H1 (cell line): ENCODE data around the gene MYL5. TPM values are rescaled to one million over a fixed set of nuclear protein-coding genes. Genes with fewer than 3 reads are reported as not detected.

Experiments used
- CTCF ChIA-PET: fragments of 300-600 bp; sonication (Branson Sonifier 250); formaldehyde crosslinking; loops from one replicate; lab custom pipeline; 2021; ENCODE audit not compliant: partially characterized antibody; lab: Charles Lee
- POLR2A ChIA-PET: fragments of 300-600 bp; sonication (Branson Sonifier 250); formaldehyde crosslinking; loops from one replicate; lab custom pipeline; 2021; ENCODE audit warnings: inconsistent platforms; ENCODE audit not compliant: partially characterized antibody; lab: Charles Lee
- DNase-seq, 2 experiments: peaks; one replicate each; pipeline versions ENCODE4 v3.0.0 to v3.0.0-alpha.2; 2010 to 2022; ENCODE audit warnings: low spot score in 2 of 2, low read depth in 1 of 2, mixed read lengths in 1 of 2
- FAIRE-seq: peaks from 2 replicates; lab custom pipeline; 2011; peaks lifted over from hg19 to GRCh38; lab: Jason Lieb, UNC
- H2AFZ ChIP-seq: 2 replicates; pipeline ENCODE4 v1.8.1; 2012; ENCODE audit warnings: low read length, inconsistent platforms
- H2AK5ac ChIP-seq: 2 replicates; pipeline ENCODE4 v1.6.1; 2013; ENCODE audit warnings: low read depth, low read length
- H2BK120ac ChIP-seq: replicated peaks from 2 replicates; pipeline ENCODE3; 2013; ENCODE audit warnings: low read depth, low read length, inconsistent platforms
- H2BK12ac ChIP-seq: 2 replicates; pipeline ENCODE4 v1.6.1; 2013; ENCODE audit warnings: low read depth, low read length
- H2BK15ac ChIP-seq: 2 replicates; pipeline ENCODE4 v1.6.1; 2013; ENCODE audit warnings: low read length
- H2BK20ac ChIP-seq: 2 replicates; pipeline ENCODE4 v1.6.1; 2013; ENCODE audit warnings: low read length
- H2BK5ac ChIP-seq: 2 replicates; pipeline ENCODE4 v1.6.1; 2013; ENCODE audit warnings: low read depth, low read length
- H3K14ac ChIP-seq: 2 replicates; pipeline ENCODE4 v1.6.1; 2013; ENCODE audit warnings: inconsistent platforms; ENCODE audit not compliant: insufficient read length
- H3K18ac ChIP-seq: 2 replicates; pipeline ENCODE4 v1.6.1; 2013; ENCODE audit warnings: low read length; ENCODE audit errors: extremely low read depth
- H3K23ac ChIP-seq: 2 replicates; pipeline ENCODE4 v1.6.1; 2013; ENCODE audit warnings: inconsistent platforms; ENCODE audit not compliant: insufficient read length
- H3K23me2 ChIP-seq: 2 replicates; pipeline ENCODE4 v1.6.1; 2013; ENCODE audit warnings: low read depth, low read length
- H3K27ac ChIP-seq: 2 replicates; pipeline ENCODE4 v1.6.1; 2011; ENCODE audit warnings: low read depth, low read length, inconsistent platforms
- H3K27me3 ChIP-seq, 4 experiments: replicated peaks in 1 of 4; 1 replicate in 1 of 4; 2 replicates in 3 of 4; pipeline versions ENCODE4 v1.6.1 to v1.8.1; 2011 to 2013; ENCODE audit warnings: low read length in 3 of 4, mild to moderate bottlenecking in 3 of 4, inconsistent platforms in 2 of 4, mixed read lengths in 2 of 4, moderate library complexity in 1 of 4; ENCODE audit not compliant: control insufficient read depth in 3 of 4, insufficient read depth in 3 of 4; ENCODE audit errors: extremely low read depth in 1 of 4
- H3K36me3 ChIP-seq, 4 experiments: 2 replicates each; pipeline versions ENCODE4 v1.6.1 to v1.8.1; 2011 to 2013; ENCODE audit warnings: mild to moderate bottlenecking in 4 of 4, low read length in 3 of 4, moderate library complexity in 2 of 4, control low read depth in 1 of 4, inconsistent platforms in 1 of 4; ENCODE audit not compliant: insufficient read depth in 4 of 4, control insufficient read depth in 2 of 4
- H3K4ac ChIP-seq: replicated peaks from 2 replicates; pipeline ENCODE3; 2013; ENCODE audit warnings: low read length, low read depth, mixed read lengths, inconsistent platforms; ENCODE audit not compliant: insufficient read length
- H3K4me1 ChIP-seq, 4 experiments: replicated peaks in 1 of 4; 1 replicate in 1 of 4; 2 replicates in 3 of 4; pipeline versions ENCODE4 v1.6.1 to v1.8.1; 2011 to 2013; ENCODE audit warnings: low read length in 3 of 4, inconsistent platforms in 2 of 4, mixed read lengths in 1 of 4; ENCODE audit not compliant: insufficient read depth in 4 of 4, control insufficient read depth in 3 of 4
- H3K4me2 ChIP-seq, 2 experiments: 2 replicates each; pipeline versions ENCODE4 v1.6.1 to v1.8.1; 2011 to 2013; ENCODE audit warnings: low read depth in 2 of 2, low read length in 2 of 2, control low read depth in 1 of 2, inconsistent platforms in 1 of 2, mild to moderate bottlenecking in 1 of 2; ENCODE audit not compliant: insufficient read depth in 1 of 2
- H3K4me3 ChIP-seq, 4 experiments: fragments of 200-600, 300-600 bp in 1 of 4; sonication (generic), shearing (Covaris generic), sonication (Bioruptor Twin) in 1 of 4; 2 replicates each; pipeline versions ENCODE4 v1.5.1 to v1.8.1; 2011 to 2016; ENCODE audit warnings: low read length in 4 of 4, low read depth in 3 of 4, control low read depth in 2 of 4, inconsistent platforms in 2 of 4, mild to moderate bottlenecking in 2 of 4, mixed read lengths in 1 of 4, moderate library complexity in 1 of 4; ENCODE audit not compliant: insufficient read depth in 2 of 4; ENCODE audit errors: extremely low read depth in 1 of 4
- H3K56ac ChIP-seq: replicated peaks from 2 replicates; pipeline ENCODE3; 2013; ENCODE audit warnings: low read depth, mild to moderate bottlenecking, mixed read lengths, low read length, inconsistent platforms; ENCODE audit not compliant: insufficient read length
- H3K79me1 ChIP-seq: 2 replicates; pipeline ENCODE4 v1.6.1; 2013; ENCODE audit warnings: low read depth, low read length, control low read depth
- H3K79me2 ChIP-seq, 2 experiments: 2 replicates each; pipeline versions ENCODE4 v1.6.1 to v1.8.1; 2012 to 2013; ENCODE audit warnings: low read length in 2 of 2, mild to moderate bottlenecking in 2 of 2, inconsistent platforms in 1 of 2; ENCODE audit not compliant: insufficient read depth in 2 of 2, control insufficient read depth in 1 of 2
- H3K9ac ChIP-seq, 4 experiments: replicated peaks in 1 of 4; 1 replicate in 1 of 4; 2 replicates in 3 of 4; pipeline versions ENCODE4 v1.6.1 to v1.8.1; 2011 to 2013; ENCODE audit warnings: low read depth in 3 of 4, low read length in 3 of 4, control low read depth in 2 of 4, mild to moderate bottlenecking in 2 of 4, moderate library complexity in 2 of 4, inconsistent platforms in 1 of 4; ENCODE audit errors: extremely low read depth in 1 of 4
- H3K9me3 ChIP-seq, 2 experiments: 2 replicates each; pipeline versions ENCODE4 v1.6.1 to v1.8.1; 2012 to 2013; ENCODE audit warnings: mild to moderate bottlenecking in 2 of 2, moderate library complexity in 2 of 2, control low read depth in 1 of 2, inconsistent platforms in 1 of 2, low read depth in 1 of 2, low read length in 1 of 2, mixed read lengths in 1 of 2; ENCODE audit not compliant: insufficient read depth in 2 of 2
- H4K20me1 ChIP-seq, 2 experiments: replicated peaks in 1 of 2; 2 replicates each; pipeline versions ENCODE3 to v1.8.1; 2011 to 2013; ENCODE audit warnings: inconsistent platforms in 2 of 2, low read length in 2 of 2, mild to moderate bottlenecking in 1 of 2; ENCODE audit not compliant: insufficient read depth in 2 of 2, control insufficient read depth in 1 of 2
- H4K5ac ChIP-seq: 2 replicates; pipeline ENCODE4 v1.6.1; 2013; ENCODE audit warnings: low read length, low read depth, mixed read lengths, inconsistent platforms; ENCODE audit not compliant: insufficient read length
- H4K8ac ChIP-seq: 2 replicates; pipeline ENCODE4 v1.8.0; 2013; ENCODE audit warnings: mild to moderate bottlenecking, moderate library complexity, low read length, inconsistent platforms; ENCODE audit not compliant: insufficient read depth; ENCODE audit errors: extremely low read depth
- H4K91ac ChIP-seq: replicated peaks from 2 replicates; pipeline ENCODE3; 2013; ENCODE audit warnings: low read length, mixed read lengths, inconsistent platforms; ENCODE audit not compliant: insufficient read length
- BCL11A ChIP-seq, 2 experiments: IDR thresholded peaks; one replicate each; pipeline ENCODE4 v1.6.1; 2011; ENCODE audit warnings: low read depth in 2 of 2, low read length in 2 of 2, mild to moderate bottlenecking in 2 of 2
- CEBPB ChIP-seq: IDR thresholded peaks from 2 replicates; pipeline ENCODE4 v1.6.1; 2012; ENCODE audit warnings: low read depth, low read length
- CHD2 ChIP-seq: IDR thresholded peaks from 2 replicates; pipeline ENCODE4 v1.6.1; 2012; ENCODE audit warnings: low read length, improper control_type of control experiment
- EZH2 ChIP-seq: fragments of 200-600 bp; sonication (generic); IDR thresholded peaks from 2 replicates; pipeline ENCODE4 v1.7.1; 2012; ENCODE audit warnings: low read depth, mild to moderate bottlenecking, moderate library complexity, low read length, inconsistent platforms; ENCODE audit not compliant: severe bottlenecking
- GABPA ChIP-seq: IDR thresholded peaks from 2 replicates; pipeline ENCODE4 v1.6.1; 2011; ENCODE audit warnings: mild to moderate bottlenecking, low read length, moderate library complexity, borderline replicate concordance; ENCODE audit not compliant: insufficient read depth
- KDM5A ChIP-seq: fragments of 200-600 bp; IDR thresholded peaks from 2 replicates; pipeline ENCODE4 v1.7.1; 2012; ENCODE audit warnings: mild to moderate bottlenecking, low read length, inconsistent platforms, mixed read lengths
- RAD21 ChIP-seq, 2 experiments: IDR thresholded peaks in 1 of 2; conservative IDR thresholded peaks in 1 of 2; 2 replicates each; pipeline ENCODE4 v1.6.1; 2011; ENCODE audit warnings: low read depth in 2 of 2, low read length in 2 of 2, improper control_type of control experiment in 1 of 2, inconsistent platforms in 1 of 2, mild to moderate bottlenecking in 1 of 2, moderate library complexity in 1 of 2
- RBBP5 ChIP-seq: IDR thresholded peaks from 2 replicates; pipeline ENCODE4 v1.7.1; 2012; ENCODE audit warnings: low read depth, mild to moderate bottlenecking, inconsistent platforms, low read length, moderate library complexity, borderline replicate concordance
- RFX5 ChIP-seq: IDR thresholded peaks from 2 replicates; pipeline ENCODE4 v1.6.1; 2011; ENCODE audit warnings: low read depth, low read length, improper control_type of control experiment, borderline replicate concordance
- RNF2 ChIP-seq: fragments of 200-900, 300-1000 bp; sonication (generic); IDR thresholded peaks from 2 replicates; pipeline ENCODE4 v1.7.1; 2016; ENCODE audit warnings: borderline replicate concordance, low read depth, mild to moderate bottlenecking, antibody characterized with exemption, low read length; ENCODE audit not compliant: poor library complexity, severe bottlenecking; ENCODE audit errors: missing control alignments
- SUZ12 ChIP-seq: fragments of 200-600 bp; sonication (generic); IDR thresholded peaks from 2 replicates; pipeline ENCODE4 v1.6.1; 2012; ENCODE audit warnings: mild to moderate bottlenecking, inconsistent platforms, low read length, moderate library complexity, mixed read lengths
- WGBS, 2 experiments: shearing (Covaris generic) in 1 of 2; methylation state at CpG; one replicate each; pipeline versions ENCODE4 v1.1.6 to v1.1.7; 2013 to 2015; ENCODE audit warnings: low lambda C conversion rate in 2 of 2, mixed read lengths in 2 of 2, inconsistent platforms in 1 of 2, low coverage in 1 of 2, missing lambda C conversion rate in 1 of 2; ENCODE audit not compliant: insufficient replicate concordance in 2 of 2, insufficient coverage in 1 of 2, insufficient read length in 1 of 2; ENCODE audit errors: extremely low coverage in 1 of 2, missing lambda C conversion rate in 1 of 2; 5-methylcytosine and 5-hydroxymethylcytosine counted together
- polyA plus RNA-seq, 7 experiments: library from polyadenylated mRNA; depleted of rRNA in 3 of 7; stranded (reverse) in 5 of 7; unstranded in 2 of 7; fragments of >200 nt in 5 of 7; fragments of 200-250 nt in 2 of 7; gene quantifications; 1 replicate in 5 of 7; 2 replicates in 1 of 7; 4 replicates in 1 of 7; pipeline versions ENCODE4 v1.2.1 to v1.2.3, GENCODE V29; 2011 to 2013; ENCODE audit warnings: missing spikeins in 2 of 7, mixed read lengths in 2 of 7
- total RNA-seq: library from RNA; stranded (reverse); fragmentation: NEBNext Ultra II Directional; extraction: Animal tissue kit (Norgen Biotek cat#: 25700); gene quantifications from 2 replicates; pipeline ENCODE4 v1.2.1, GENCODE V29; 2021

Gene MYL5
- total and polyA plus RNA-seq, 2 of the 8 experiments (the other 6 are each of a cell fraction or from before 2014, with no cell fraction given) = 5.7 to 6.8 TPM

DNA sequence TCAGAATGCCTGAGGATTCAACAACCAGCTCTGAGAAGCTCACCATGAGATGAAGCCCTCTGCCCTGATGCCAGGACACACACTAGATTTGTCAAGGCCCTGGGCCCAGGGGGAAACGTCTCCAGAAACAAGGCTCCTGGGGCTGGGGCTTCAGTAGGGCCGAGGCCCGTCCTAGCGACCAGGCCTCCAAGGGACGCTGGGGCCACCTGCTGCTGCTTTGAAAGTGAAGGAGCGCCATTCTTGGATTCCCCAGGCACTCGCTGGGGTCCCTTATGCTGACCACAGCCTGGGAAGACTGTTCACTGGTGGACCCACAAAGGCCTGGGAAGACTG lies 25.1 kb upstream of the MYL5 start:
- DNase-seq (no peak), FAIRE-seq (no peak)
- H4K8ac ChIP-seq = no peak overlapping the region
- H4K5ac ChIP-seq = no peak overlapping the region
- no peak overlapping the region for H2BK20ac ChIP-seq
- H2BK5ac ChIP-seq = no peak overlapping the region
- H3K4me2 ChIP-seq = no peak overlapping the region
- 85% methylated on average over 7 of the region's 7 CpGs; no CpG with 5 or more reads in 1 of the 2 experiments for WGBS, 2 experiments
- no peak overlapping the region for H2BK15ac ChIP-seq
- no peak overlapping the region for H3K14ac ChIP-seq
- H3K56ac ChIP-seq = no peak overlapping the region
- H4K91ac ChIP-seq = no peak overlapping the region
- TF ChIP-seq CEBPB (no peak), RNF2 (no peak), RFX5 (no peak), EZH2 (no peak), RBBP5 (no peak), CHD2 (no peak), KDM5A (no peak), SUZ12 (no peak), RAD21 (IDR thresholded peaks at IDR 0.05 in 1 of 2, conservative IDR thresholded peaks at IDR 0.05 in 1 of 2; ENCODE audit: low read depth in 2 of 2, low read length in 2 of 2) (no peak), GABPA (no peak), BCL11A (IDR thresholded peaks at IDR 0.05; ENCODE audit: low read depth in 2 of 2, low read length in 2 of 2) (no peak)
- H3K4ac ChIP-seq = no peak overlapping the region
- no peaks in the 10 kb centered on the region for H3K23me2 ChIP-seq
- no peak overlapping the region for H3K9ac ChIP-seq
- H3K79me1 ChIP-seq = no peaks in the 10 kb centered on the region
- no peak overlapping the region for H2BK120ac ChIP-seq
- ChIA-PET CTCF (interaction anchor here (0.6 to 1.1 kb wide), 4 partner anchors 8 to 564 kb away, joined by 3 to 4 read pairs (median 3); no protein-coding TSS in a partner anchor), POLR2A (interaction anchor here (0.7 to 1.6 kb wide), 6 partner anchors 9 to 176 kb away, joined by 3 to 4 read pairs (median 4); partner anchors contain the start of genes ATP5ME and MYL5)
- no peaks in the 10 kb centered on the region for H4K20me1 ChIP-seq
- peaks cover 0 to 9% (median 0%) of the 10 kb centered on the region in 4 experiments; a peak in 2 of 7 replicates for H3K27me3 ChIP-seq
- no peak overlapping the region for H3K23ac ChIP-seq
- H3K18ac ChIP-seq = no peak overlapping the region
- H3K9me3 ChIP-seq = no peaks in the 10 kb centered on the region
- H2AFZ ChIP-seq = no peak overlapping the region
- H3K4me3 ChIP-seq = no peak overlapping the region
- no peaks in the 10 kb centered on the region for H3K79me2 ChIP-seq
- peaks cover 0 to 5% (median 0%) of the 10 kb centered on the region in 4 experiments; a peak in 1 of 7 replicates for H3K4me1 ChIP-seq
- no peak overlapping the region for H2BK12ac ChIP-seq
- no peak overlapping the region for H2AK5ac ChIP-seq
- no peaks in the 10 kb centered on the region for H3K36me3 ChIP-seq
- H3K27ac ChIP-seq = no peak overlapping the region
